Testis (tissue), 3 donors: ENCODE measurements around the gene ATAD2B. TPM values are rescaled to one million over a fixed set of nuclear protein-coding genes. Genes with fewer than 3 reads are reported as not detected.

ENCODE experiments used
- DNase-seq: peaks from one replicate; pipeline ENCODE4 v3.0.0-alpha.2; 2019
- H3K27ac ChIP-seq, 2 donors: fragments of 200-600 bp; sonication (generic); one replicate each; pipeline ENCODE4 v1.5.1; 2019
- H3K27me3 ChIP-seq: fragments of 200-600 bp; sonication (generic); one replicate; pipeline ENCODE4 v1.5.1; 2019
- H3K36me3 ChIP-seq: fragments of 200-600 bp; sonication (generic); one replicate; pipeline ENCODE4 v1.5.1; 2017; ENCODE audit warnings: low read depth; ENCODE audit errors: missing control alignments
- H3K4me1 ChIP-seq: fragments of 200-600 bp; sonication (generic); one replicate; pipeline ENCODE4 v1.5.1; 2019
- H3K4me3 ChIP-seq, 2 donors: fragments of 200-600 bp; sonication (generic); one replicate each; pipeline ENCODE4 v1.5.1; 2017 to 2019
- H3K9me3 ChIP-seq: fragments of 200-600 bp; sonication (generic); one replicate; pipeline ENCODE4 v1.5.1; 2017
- CTCF ChIP-seq, 3 experiments: fragments of 450-650 bp in 2 of 3; fragments of 200-600 bp in 1 of 3; sonication (generic) in 1 of 3; IDR thresholded peaks; one replicate each; pipeline ENCODE4 v1.5.1; 2016 to 2019; ENCODE audit warnings: antibody characterized with exemption in 3 of 3, mild to moderate bottlenecking in 2 of 3, moderate library complexity in 1 of 3
- POLR2A ChIP-seq: fragments of 450-650 bp; IDR thresholded peaks from one replicate; pipeline ENCODE4 v1.6.1; 2017; ENCODE audit warnings: antibody characterized with exemption, mild to moderate bottlenecking, moderate library complexity
- WGBS, 2 donors: methylation state at CpG; one replicate each; pipeline ENCODE4 v1.1.5; 2018; 5-methylcytosine and 5-hydroxymethylcytosine counted together
- intact Hi-C: fragments of 100-400 bp; cut with DNase I; formaldehyde crosslinking; loops from one replicate; pipeline ENCODE4 v1.15.1; 2023; ENCODE audit warnings: low total_unique reads
- polyA plus RNA-seq: library from polyadenylated mRNA; stranded (reverse); fragments of 350-450 nt; fragmentation: Illumina TruSeq; extraction: RNeasy Lipid Tissue Mini Kit (QIAGEN cat#74804); gene quantifications from one replicate; pipeline ENCODE4 v1.2.3, GENCODE V29; 2014; ENCODE audit warnings: low read depth, low replicate concordance; ENCODE audit not compliant: insufficient read depth
- total RNA-seq, 2 donors: library from RNA; depleted of rRNA; stranded (reverse); fragments of >200 nt; gene quantifications; one replicate each; pipeline ENCODE4 v1.2.3, GENCODE V29; 2016

The ATAD2B gene
- total and polyA plus RNA-seq, 3 donors from 2014 or later: 11.7 to 32.3 (median 23.2) TPM

GRCh38 chr2:23838996-23839395 is 87.9 kb downstream of the ATAD2B start:
- Histone ChIP-seq H3K4me1 (no peaks in the 10 kb centered on the region), H3K9me3 (no peaks in the 10 kb centered on the region), H3K27me3 (no peaks in the 10 kb centered on the region), H3K4me3 (no peak overlapping the region), H3K27ac (no peak overlapping the region), H3K36me3 (no peaks in the 10 kb centered on the region)
- WGBS, 2 donors: 98 to 100% methylated on average over 1 of the region's 1 CpG
- TF ChIP-seq POLR2A (no peak), CTCF (IDR thresholded peaks at IDR 0.05) (no peak)
- DNase-seq: no peak
- intact Hi-C loops: no loop called here

- WGBS, 2 donors: 90 to 94% methylated on average over 1 of the region's 1 CpG
- TF ChIP-seq CTCF (IDR thresholded peaks at IDR 0.05) (no peak), POLR2A (peak; percentile 0)
- H3K27ac ChIP-seq: no peak overlapping the region
- H3K36me3 ChIP-seq: no peaks in the 10 kb centered on the region
- no peak overlapping the region for H3K4me3 ChIP-seq
- no peaks in the 10 kb centered on the region for H3K4me1 ChIP-seq
- intact Hi-C loops: no loop called here
- DNase-seq: no peak
- H3K27me3 ChIP-seq: no peaks in the 10 kb centered on the region
- H3K9me3 ChIP-seq: no peaks in the 10 kb centered on the region
Measured at GRCh38 chr2:23838581-23838980, 88.3 kb downstream of the ATAD2B start.

GRCh38 chr2:23837871-23838270 is 89.1 kb downstream of the ATAD2B start:
- DNase-seq: no peak
- TF ChIP-seq CTCF (IDR thresholded peaks at IDR 0.05): no peak
- TF ChIP-seq POLR2A: no peak
- Histone ChIP-seq H3K4me1 (no peaks in the 10 kb centered on the region), H3K27ac (no peak overlapping the region), H3K9me3 (no peaks in the 10 kb centered on the region), H3K4me3 (no peak overlapping the region), H3K36me3 (no peaks in the 10 kb centered on the region), H3K27me3 (no peaks in the 10 kb centered on the region)
- intact Hi-C loops: no loop called here
- WGBS, 2 donors: 97 to 100% methylated on average over 1 of the region's 1 CpG

GRCh38 chr2:23836971-23837565 is 89.9 kb downstream of the ATAD2B start:
- H3K4me3 ChIP-seq: no peak overlapping the region
- TF ChIP-seq CTCF (IDR thresholded peaks at IDR 0.05) (no peak), POLR2A (no peak)
- no peaks in the 10 kb centered on the region for H3K9me3 ChIP-seq
- H3K36me3 ChIP-seq: no peaks in the 10 kb centered on the region
- no peak for DNase-seq
- no peaks in the 10 kb centered on the region for H3K4me1 ChIP-seq
- no peaks in the 10 kb centered on the region for H3K27me3 ChIP-seq
- 92 to 100% methylated on average over 1 to 8 of the region's 9 CpGs for WGBS, 2 donors
- intact Hi-C loops: no loop called here
- H3K27ac ChIP-seq: no peak overlapping the region

- H3K27ac ChIP-seq: no peak overlapping the region
- H3K36me3 ChIP-seq: no peaks in the 10 kb centered on the region
- no peaks in the 10 kb centered on the region for H3K9me3 ChIP-seq
- H3K27me3 ChIP-seq: no peaks in the 10 kb centered on the region
- DNase-seq: no peak
- no peak for TF ChIP-seq POLR2A
- no peak for TF ChIP-seq CTCF (IDR thresholded peaks at IDR 0.05)
- no peak overlapping the region for H3K4me3 ChIP-seq
- H3K4me1 ChIP-seq: no peaks in the 10 kb centered on the region
- WGBS, 2 donors: 91 to 100% methylated on average over 3 to 5 of the region's 5 CpGs
- intact Hi-C loops: no loop called here
Measured at GRCh38 chr2:23836505-23836904, 90.4 kb downstream of the ATAD2B start.
